Measurements from ENCODE around the gene GAS6.

GRCh38 chr13:113889467-113889866 is 25.6 kb upstream of the GAS6 start:
- no peak for TF ChIP-seq CTCF (IDR thresholded peaks at IDR 0.05; ENCODE audit: extremely low read depth in 1 of 2, insufficient read depth in 1 of 2, low read depth in 1 of 2, low read length in 2 of 2)
- TF ChIP-seq POLR2A (IDR thresholded peaks at IDR 0.05; ENCODE audit: low read depth, low read length), result no peak
- no peak for TF ChIP-seq POLR2AphosphoS5 (IDR thresholded peaks at IDR 0.05; ENCODE audit: insufficient read depth, low read depth, low read length)
- no peak for TF ChIP-seq EZH2 (IDR thresholded peaks at IDR 0.05; ENCODE audit: borderline replicate concordance, low read depth, low read length, severe bottlenecking)

Data from endothelial cell of umbilical vein (primary cell).